ENCODE measurements around the gene NDOR1.
A peak's percentile ranks its signal among the peaks of the same experiment; 100 is the strongest.

The NDOR1 gene

GRCh38 chr9:137221506-137222111 is 16.1 kb downstream of the NDOR1 start:
- DNase-seq: no peak

DNA sequence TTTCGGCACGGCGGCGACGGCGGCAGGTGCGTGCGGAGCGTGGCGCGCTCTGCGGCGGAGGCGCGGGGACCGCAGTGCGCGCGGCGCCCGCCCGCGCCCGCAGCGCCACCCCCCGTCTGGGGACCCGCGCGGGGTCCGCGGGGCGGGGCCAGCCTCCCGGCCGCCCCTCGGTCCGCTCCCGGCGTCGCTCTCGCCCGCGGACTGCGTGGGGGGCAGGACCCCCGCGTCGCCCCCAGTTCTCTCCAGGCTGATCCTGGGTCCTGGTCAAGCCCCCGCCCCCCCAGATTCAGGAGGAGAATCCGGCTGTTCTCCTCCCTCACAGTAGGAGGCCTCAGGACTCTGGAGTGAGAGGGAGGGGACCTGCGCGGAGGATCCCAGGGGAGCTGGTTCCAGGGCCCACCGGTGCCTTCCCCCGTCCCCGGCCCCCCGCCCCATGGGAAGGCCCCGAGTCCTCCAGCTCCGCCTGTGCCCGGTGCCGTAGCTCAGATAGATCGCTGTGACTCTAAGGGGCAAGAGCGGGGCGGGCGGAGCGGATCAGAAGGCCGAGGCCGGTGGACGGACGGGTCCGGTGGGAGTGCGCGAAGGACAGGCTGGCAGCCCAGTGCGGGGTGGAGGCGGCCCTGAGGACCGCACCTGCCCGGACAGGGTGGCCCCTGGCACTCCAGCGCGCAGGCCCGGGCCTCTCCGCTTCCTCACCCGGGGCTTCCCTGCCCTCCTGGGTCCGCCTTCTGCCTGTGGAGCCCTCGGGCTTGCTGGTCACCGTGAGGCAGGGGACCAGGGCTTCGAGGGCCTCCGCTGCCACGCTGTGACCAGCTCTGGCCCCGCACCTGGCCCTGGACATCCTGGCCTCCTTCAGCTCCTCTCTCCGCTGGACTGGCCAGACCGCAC is 16.9 kb downstream of the NDOR1 start, which contains the start of gene RNF208:
Gene RNF208, minus strand, starts transcription at position 51 of the 888 bp plus-strand sequence. CDS start 1,028 bp downstream, outside the sequence.
- DNase-seq: no peak

- peak; percentile 79 for DNase-seq
Observed at GRCh38 chr9:137223078-137223970, 17.8 kb downstream of the NDOR1 start.

GRCh38 chr9:137224830-137225694 is 19.6 kb downstream of the NDOR1 start, which contains the start of gene CYSRT1:
Gene CYSRT1, plus strand, starts transcription at chr9:137225174. Its CDS starts 448 bp downstream, at chr9:137225622.
- DNase-seq: no peak

- no peak for DNase-seq
Observed at GRCh38 chr9:137225699-137226331, 20.3 kb downstream of the NDOR1 start.

- DNase-seq: no peak
Observed at GRCh38 chr9:137226338-137227053, 21.0 kb downstream of the NDOR1 start.

GRCh38 chr9:137227054-137227852 is 21.8 kb downstream of the NDOR1 start, which contains the start of gene RNF224:
Gene RNF224, plus strand, starts transcription at chr9:137227502. Its CDS starts 834 bp downstream, at chr9:137228336.
- peak; percentile 17 for DNase-seq

GRCh38 chr9:137227853-137228505 is 22.5 kb downstream of the NDOR1 start:
- DNase-seq: no peak

GRCh38 chr9:137228506-137228967 is 23.0 kb downstream of the NDOR1 start:
- DNase-seq: no peak

- no peak for DNase-seq
Observed at GRCh38 chr9:137228968-137229896, 23.7 kb downstream of the NDOR1 start.

- DNase-seq: no peak
Observed at GRCh38 chr9:137229903-137230704, 24.6 kb downstream of the NDOR1 start.

DNA sequence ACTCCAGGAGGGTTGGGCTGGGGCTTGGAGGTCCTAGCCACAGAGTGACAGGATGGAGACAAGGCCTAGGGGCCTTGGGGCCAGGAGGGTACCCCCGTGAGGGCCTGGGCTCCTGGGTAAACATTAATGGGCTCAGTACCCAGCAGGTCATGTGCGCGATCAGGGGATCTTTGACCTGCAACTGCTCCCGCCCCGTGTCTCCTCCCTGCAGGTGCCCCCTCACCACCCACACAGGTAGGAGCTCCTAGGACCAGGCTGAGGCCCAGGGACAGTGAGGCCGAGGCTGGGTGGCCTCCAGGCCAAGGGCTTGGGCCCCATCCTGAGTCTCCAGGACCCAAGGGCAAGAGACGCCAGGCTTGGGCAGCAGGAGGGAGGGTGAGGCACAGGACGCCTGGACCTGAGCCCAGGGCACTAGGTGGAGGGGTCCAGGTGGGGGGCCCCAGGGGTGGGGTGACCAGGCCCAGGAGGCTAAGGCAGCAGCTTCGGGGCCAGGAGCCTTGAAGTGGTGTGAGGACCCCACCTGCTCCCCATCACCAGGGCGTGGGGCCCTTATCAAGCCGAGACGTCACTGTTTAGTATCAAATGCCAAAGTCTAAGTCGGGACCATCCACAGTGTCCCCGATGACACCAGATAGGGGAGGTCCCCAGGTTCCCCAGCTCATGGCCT is 25.3 kb downstream of the NDOR1 start, which contains the start of gene SLC34A3:
Gene SLC34A3, plus strand, starts transcription at position 197 of the 667 bp plus-strand sequence. CDS start 802 bp downstream, outside the sequence.
- DNase-seq: no peak

- no peak for DNase-seq
Observed at GRCh38 chr9:137231372-137232039, 26.0 kb downstream of the NDOR1 start.

DNA sequence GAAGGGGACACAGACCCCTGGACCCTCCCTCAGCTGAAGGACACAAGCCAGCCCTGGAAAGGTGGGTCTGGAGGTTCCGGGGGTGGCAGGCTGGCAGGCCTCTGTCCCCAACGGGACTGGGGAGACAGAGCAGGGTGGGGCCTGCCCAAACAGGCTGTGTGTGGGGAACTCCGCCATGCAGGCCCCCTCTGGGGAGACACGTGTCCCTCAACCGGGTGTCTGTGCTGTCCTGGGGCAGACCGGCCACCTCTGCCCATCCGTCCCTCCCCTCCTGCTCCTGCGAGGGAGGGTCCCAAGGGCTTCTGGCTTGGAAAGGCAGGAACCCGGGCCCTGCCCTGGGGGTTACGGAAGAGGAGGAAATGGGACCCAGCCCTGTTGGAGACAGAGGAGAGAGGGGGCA is 26.6 kb downstream of the NDOR1 start:
- no peak for DNase-seq

GRCh38 chr9:137232510-137232909 is 27.0 kb downstream of the NDOR1 start:
- DNase-seq: no peak

All from NCI-H1436 treated with DMSO at 0.1 percent for 48 hours (cell line).